ENCODE measurements around the gene LEP.

LEP gene

DNA sequence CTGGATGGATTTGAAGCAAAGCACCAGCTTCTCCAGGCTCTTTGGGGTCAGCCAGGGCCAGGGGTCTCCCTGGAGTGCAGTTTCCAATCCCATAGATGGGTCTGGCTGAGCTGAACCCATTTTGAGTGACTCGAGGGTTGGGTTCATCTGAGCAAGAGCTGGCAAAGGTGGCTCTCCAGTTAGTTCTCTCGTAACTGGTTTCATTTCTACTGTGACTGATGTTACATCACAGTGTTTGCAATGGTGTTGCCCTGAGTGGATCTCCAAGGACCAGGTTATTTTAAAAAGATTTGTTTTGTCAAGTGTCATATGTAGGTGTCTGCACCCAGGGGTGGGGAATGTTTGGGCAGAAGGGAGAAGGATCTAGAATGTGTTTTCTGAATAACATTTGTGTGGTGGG is 14.2 kb downstream of the LEP start:
- no peak overlapping the region for H3K4me3 ChIP-seq (ENCODE audit: control insufficient read depth, low read depth, low read length)
- DNase-seq (ENCODE audit: low read depth): no peak
- TF ChIP-seq, protein P1, sequence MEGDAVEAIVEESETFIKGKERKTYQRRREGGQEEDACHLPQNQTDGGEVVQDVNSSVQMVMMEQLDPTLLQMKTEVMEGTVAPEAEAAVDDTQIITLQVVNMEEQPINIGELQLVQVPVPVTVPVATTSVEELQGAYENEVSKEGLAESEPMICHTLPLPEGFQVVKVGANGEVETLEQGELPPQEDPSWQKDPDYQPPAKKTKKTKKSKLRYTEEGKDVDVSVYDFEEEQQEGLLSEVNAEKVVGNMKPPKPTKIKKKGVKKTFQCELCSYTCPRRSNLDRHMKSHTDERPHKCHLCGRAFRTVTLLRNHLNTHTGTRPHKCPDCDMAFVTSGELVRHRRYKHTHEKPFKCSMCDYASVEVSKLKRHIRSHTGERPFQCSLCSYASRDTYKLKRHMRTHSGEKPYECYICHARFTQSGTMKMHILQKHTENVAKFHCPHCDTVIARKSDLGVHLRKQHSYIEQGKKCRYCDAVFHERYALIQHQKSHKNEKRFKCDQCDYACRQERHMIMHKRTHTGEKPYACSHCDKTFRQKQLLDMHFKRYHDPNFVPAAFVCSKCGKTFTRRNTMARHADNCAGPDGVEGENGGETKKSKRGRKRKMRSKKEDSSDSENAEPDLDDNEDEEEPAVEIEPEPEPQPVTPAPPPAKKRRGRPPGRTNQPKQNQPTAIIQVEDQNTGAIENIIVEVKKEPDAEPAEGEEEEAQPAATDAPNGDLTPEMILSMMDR (IDR thresholded peaks at IDR 0.05; ENCODE audit: control insufficient read depth, insufficient read depth, low read depth, low read length, missing control alignments): no peak

DNA sequence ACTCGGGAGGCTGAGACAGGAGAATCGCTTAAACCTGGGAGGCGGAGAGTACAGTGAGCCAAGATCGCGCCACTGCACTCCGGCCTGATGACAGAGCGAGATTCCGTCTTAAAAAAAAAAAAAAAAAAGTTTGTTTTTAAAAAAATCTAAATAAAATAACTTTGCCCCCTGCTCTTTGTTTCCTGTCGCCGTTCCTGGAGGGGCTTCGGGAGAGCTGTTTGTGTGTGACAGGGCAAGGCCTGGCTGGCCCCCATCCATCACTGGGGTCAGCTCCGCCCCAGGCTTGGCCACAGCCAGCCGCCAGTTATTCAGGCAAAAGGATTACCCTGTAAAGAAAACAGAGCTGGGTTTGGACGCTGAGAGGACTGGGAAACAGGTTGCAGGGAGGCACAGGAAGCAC is 16.4 kb downstream of the LEP start:
- no peak overlapping the region for H3K4me3 ChIP-seq (ENCODE audit: control insufficient read depth, low read depth, low read length)
- no peak for DNase-seq (ENCODE audit: low read depth)
- TF ChIP-seq, protein P1 (IDR thresholded peaks at IDR 0.05; ENCODE audit: control insufficient read depth, insufficient read depth, low read depth, low read length, missing control alignments): no peak

DNA sequence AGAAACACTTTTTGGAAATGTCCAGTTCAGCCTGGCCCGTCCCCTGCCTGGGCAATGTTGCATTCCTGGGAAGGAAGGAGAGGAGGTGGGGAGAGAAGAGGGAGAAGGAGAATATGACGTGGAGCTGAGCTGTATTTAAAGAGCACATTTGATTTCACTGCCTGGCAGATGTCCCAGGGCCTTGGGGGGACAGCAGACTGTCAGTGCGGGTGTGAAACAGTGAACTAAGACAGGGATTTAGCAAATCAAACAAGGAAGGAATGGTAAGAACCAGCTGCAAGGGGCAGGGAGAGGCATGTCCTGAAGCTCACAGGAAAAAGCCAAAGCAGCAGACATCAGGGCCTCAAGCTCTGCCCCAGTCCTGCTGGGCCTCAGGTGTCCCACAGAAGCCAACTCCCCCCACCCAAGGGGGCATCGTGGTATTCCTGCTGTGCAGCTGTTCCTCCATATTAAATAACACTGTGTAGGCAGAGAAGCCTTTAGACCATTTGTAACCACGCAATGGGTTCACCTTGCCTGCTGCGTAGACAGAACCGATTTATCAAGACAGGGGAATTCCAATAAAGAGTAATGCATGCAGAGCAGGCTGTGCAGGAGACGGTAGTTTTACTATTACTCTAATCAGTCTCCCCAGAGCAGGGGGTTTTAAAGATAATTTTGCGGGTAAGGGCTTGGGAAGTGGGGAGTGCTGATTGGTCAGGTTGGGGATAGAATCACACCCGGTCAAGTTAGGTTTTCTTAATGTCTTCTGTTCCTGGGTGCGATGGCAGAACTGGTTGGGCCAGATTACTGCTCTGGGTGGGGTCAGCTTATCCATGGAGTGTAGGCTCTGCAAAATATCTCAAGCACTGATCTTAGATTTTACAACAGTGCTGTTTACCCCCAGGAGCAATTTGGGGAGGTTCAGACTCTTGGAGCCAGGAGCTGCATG is 18.3 kb downstream of the LEP start:
- H3K4me3 ChIP-seq (ENCODE audit: control insufficient read depth, low read depth, low read length): no peak overlapping the region
- TF ChIP-seq, protein P1 (IDR thresholded peaks at IDR 0.05; ENCODE audit: control insufficient read depth, insufficient read depth, low read depth, low read length, missing control alignments): no peak
- no peak for DNase-seq (ENCODE audit: low read depth)

DNA sequence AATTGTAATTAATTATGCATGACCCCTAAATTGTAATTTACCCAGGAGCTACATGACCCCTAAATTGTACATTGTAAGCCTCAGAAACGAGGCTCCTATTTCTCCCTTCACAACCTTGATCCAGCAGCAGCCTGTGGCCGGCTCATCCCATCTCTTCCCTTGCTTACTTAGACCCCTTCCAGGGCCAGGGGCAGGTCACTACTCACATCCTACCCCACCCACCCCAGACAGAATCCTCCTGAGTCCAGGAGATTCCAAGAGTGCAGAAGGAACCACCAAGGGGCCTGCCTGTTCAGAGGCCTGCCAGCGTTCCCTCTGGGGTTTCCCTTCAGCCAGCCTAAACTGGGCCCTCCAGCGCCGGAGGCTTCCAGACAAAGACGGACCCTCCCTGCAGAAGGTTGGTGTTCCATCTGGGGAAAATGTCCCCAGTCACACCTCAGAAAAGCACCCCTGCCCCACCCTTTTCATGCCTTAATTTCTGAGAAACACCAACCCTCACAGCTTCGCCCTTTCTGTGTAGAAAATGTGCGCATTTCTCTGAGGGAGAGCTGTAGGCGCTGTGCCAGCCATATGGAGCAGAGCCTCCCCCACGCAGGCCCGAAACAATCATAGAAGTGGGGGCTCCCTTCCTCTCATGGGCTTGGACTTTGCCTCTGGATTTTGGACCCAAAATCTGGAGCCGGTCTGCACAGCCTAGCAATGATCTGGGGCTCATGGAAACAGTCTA is 19.2 kb downstream of the LEP start:
- H3K4me3 ChIP-seq (ENCODE audit: control insufficient read depth, low read depth, low read length): no peak overlapping the region
- TF ChIP-seq, protein P1 (IDR thresholded peaks at IDR 0.05; ENCODE audit: control insufficient read depth, insufficient read depth, low read depth, low read length, missing control alignments): no peak
- DNase-seq (ENCODE audit: low read depth): no peak

DNA sequence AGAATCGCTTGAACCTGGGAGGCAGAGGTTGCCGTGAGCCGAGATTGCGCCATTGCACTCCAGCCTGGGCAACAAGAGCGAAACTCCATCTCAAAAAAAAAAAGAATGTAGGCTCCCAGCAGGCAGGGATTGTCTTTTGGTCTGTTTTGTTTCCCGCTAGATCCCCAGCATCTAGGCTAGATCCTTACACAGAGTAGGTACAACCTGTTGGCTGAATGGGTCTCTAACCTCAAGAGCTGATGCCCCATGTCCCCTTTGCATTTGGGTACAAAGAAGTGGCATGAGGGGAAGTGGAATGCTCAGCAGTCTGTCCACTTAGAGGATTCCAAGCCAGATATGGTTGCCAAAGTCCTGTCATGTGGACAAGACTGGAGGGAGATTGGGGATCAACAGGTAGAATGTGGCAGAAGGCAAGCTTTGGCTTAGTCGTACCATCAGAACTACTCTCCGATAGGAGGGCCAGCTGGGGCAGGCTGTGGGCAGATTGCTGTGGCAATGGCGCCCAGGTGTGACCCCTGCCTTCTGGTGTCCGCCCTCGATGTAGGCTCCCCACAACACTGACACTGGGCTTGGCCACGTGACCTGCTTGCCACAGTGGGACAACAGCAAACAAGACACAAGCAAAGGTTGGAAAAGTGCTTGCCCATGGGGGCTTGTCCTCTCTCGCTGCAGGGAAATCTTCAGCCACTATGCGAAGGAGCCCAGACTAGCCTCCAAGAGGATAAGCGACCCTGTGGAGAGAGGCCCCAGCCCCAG is 21.4 kb downstream of the LEP start:
- DNase-seq (ENCODE audit: low read depth): no peak
- no peak overlapping the region for H3K4me3 ChIP-seq (ENCODE audit: control insufficient read depth, low read depth, low read length)
- TF ChIP-seq, protein P1 (IDR thresholded peaks at IDR 0.05; ENCODE audit: control insufficient read depth, insufficient read depth, low read depth, low read length, missing control alignments): no peak

DNA sequence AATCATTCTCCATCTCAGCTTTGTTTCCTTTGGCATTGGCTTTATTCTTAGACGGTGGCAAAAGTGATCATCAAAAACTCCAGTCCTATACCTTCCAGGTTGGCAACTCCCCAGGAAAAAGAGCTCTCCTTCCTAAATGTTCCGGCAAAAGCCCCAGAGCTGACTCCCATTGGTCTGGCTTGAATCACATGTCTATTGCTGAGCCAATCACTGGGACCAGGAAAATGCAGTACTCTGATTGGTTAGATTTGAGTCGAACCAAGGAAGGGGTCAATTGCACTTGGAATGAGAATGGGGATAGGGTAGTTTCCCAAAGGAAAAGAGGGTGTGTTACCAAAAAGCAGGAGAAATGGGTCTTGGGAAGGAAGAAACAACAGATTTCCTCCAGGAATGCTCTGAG is 22.3 kb downstream of the LEP start:
- TF ChIP-seq, protein P1 (IDR thresholded peaks at IDR 0.05; ENCODE audit: control insufficient read depth, insufficient read depth, low read depth, low read length, missing control alignments): no peak
- H3K4me3 ChIP-seq (ENCODE audit: control insufficient read depth, low read depth, low read length): no peak overlapping the region
- DNase-seq (ENCODE audit: low read depth): no peak

Data from AG09309 (cell line).